GM12873 (cell line): ENCODE data around the gene NDE1.

ENCODE experiments used
- TF ChIP-seq, protein P1 (sequence below): IDR thresholded peaks from 2 replicates; pipeline ENCODE4 v1.5.1; 2012; ENCODE audit warnings: low read depth, mild to moderate bottlenecking, moderate library complexity, low read length, control low read depth; ENCODE audit not compliant: insufficient read depth; ENCODE audit errors: missing control alignments

Gene NDE1

GRCh38 chr16:15607700-15608396 lies 42.2 kb upstream of the NDE1 start:
- TF ChIP-seq, protein P1, sequence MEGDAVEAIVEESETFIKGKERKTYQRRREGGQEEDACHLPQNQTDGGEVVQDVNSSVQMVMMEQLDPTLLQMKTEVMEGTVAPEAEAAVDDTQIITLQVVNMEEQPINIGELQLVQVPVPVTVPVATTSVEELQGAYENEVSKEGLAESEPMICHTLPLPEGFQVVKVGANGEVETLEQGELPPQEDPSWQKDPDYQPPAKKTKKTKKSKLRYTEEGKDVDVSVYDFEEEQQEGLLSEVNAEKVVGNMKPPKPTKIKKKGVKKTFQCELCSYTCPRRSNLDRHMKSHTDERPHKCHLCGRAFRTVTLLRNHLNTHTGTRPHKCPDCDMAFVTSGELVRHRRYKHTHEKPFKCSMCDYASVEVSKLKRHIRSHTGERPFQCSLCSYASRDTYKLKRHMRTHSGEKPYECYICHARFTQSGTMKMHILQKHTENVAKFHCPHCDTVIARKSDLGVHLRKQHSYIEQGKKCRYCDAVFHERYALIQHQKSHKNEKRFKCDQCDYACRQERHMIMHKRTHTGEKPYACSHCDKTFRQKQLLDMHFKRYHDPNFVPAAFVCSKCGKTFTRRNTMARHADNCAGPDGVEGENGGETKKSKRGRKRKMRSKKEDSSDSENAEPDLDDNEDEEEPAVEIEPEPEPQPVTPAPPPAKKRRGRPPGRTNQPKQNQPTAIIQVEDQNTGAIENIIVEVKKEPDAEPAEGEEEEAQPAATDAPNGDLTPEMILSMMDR: no peak

DNA sequence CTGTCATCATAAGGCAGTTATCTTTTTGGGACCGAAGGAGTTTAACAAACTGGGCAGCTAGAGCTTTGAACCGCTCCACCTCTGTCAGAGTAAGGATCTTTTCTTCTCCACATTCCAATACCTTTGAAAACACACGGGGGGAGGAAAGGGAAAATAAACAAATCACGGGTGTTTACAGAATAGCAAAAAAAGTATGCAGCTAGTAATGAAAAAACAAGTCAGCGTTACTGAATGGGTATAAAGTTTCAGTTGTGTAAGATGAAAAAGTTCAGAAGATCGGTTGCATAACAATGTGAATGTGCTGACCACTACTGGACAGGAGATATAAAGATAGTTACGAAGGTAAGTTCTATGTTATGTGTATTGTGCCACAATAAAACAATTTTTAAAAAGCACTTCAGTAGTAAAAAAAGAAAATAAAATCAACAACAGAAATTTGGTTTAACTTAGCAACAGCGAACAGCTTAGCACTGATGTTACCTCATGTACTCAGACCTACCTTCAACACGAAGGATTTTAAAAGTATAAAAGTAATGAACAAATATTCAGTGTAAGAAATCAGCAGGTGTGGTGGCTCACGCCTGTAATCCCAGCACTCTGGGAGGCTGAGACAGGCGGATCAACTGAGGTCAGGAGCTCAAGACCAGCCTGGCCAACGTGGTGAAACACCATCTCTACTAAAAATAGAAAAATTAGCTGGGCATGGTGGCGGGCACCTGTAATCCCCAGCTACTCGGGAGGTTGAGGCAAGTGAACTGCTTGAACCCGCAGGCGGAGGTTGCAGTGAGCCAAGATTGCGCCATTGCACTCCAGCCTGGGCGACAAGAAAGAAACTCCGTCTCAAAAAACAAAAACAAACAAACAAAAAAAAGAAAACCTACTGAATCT lies 41.4 kb upstream of the NDE1 start:
- TF ChIP-seq, protein P1: no peak

DNA sequence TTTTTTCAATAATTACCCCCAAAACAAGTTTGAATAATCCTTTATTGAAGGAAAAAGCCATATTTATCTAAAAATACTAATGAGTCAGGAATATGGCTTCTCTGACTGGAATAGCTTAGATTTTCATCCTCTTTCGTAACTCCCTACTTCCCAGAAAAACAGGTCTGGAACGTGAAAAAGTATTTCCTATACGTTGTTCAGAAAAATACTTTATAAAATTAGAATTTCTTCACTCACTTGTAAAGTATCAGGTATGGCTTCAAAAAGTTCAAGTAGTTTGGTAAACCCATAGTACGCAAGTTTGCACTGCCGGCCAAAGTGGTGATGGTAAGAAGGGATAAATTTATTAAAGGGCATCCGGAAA lies 40.8 kb upstream of the NDE1 start:
- TF ChIP-seq, protein P1: no peak

DNA sequence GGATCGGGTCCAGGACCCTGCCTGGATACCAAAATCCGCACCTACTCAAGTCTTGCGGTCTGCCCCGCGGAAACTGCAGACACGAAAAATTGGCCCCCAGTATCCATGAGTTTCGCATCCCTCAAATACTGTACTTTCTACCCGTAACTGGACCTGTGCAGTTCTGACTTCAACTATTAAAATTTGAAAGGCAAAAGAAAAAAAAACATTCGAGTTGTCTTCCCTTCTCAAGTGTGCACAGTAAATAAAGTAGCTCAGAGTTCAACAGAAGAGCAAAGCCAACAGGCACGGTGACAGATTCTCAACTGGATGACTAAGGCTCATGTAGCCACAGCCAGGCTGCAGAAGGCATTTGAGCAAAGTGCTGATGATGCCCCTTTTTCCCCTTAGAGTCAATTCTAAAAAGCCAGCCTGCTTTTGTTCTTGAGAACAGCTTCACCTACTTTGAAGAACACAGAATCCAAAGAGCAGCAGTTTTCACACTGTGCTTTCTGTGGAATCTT lies 39.6 kb upstream of the NDE1 start:
- TF ChIP-seq, protein P1: no peak

DNA sequence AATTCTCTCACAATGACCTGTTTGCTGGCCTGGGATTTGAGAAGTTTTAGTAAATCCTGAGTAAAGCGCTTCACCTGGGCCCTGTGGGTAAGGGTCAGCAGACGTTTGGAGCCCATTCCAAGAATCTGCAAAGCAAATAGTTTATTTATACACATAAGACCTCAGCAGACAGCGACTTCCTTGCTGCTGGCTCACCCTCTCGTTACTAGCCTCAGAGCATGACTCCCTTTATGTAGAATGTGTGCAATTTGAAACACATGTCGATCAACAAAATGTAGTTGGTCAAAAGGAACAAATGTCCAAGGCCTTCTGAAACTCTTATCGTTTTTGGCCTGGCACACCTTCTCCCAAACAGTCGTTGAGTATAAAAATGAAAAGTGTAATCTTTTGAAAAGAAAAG lies 38.4 kb upstream of the NDE1 start:
- TF ChIP-seq, protein P1: no peak

DNA sequence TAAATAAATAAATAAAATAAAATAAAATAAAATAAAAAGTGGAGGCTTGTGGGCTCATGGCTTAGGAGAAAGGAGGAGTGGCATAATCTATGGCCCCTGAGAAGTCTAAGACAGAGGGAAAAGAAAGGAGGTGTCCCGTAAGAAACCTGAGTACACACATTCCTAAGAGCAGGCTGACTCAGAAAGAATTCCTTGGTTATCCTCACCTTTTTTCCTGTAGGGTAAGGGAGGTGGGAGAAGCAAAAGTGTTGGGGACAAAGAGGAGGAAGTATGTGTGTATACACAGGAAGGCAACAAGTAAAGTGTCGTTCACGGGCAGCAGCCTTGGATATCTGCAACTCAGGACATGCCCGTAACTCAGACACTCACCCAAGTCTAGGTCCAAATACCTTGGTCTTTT lies 36.4 kb upstream of the NDE1 start:
- TF ChIP-seq, protein P1: no peak

DNA sequence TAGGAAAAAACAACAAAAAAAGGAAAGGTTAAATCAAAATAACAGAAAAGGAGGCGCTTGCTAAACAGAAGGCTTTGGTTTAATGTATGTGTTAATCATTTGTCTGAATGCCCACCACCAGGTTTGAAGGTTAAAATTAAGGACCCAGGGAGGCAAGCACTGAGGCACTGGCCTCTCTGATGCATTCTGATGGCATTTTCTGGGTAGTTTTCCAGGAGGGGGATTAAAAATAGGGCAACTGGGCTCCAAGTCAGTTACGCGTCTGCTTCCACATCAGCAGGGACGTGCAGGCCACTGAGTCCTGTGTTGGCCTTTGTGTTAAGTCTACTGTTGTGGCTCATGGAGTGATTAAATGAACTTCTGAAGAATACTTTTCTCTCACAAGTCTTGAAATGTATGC lies 34.0 kb upstream of the NDE1 start:
- TF ChIP-seq, protein P1: no peak
